ENCODE data around the gene BHMT2.

DNA sequence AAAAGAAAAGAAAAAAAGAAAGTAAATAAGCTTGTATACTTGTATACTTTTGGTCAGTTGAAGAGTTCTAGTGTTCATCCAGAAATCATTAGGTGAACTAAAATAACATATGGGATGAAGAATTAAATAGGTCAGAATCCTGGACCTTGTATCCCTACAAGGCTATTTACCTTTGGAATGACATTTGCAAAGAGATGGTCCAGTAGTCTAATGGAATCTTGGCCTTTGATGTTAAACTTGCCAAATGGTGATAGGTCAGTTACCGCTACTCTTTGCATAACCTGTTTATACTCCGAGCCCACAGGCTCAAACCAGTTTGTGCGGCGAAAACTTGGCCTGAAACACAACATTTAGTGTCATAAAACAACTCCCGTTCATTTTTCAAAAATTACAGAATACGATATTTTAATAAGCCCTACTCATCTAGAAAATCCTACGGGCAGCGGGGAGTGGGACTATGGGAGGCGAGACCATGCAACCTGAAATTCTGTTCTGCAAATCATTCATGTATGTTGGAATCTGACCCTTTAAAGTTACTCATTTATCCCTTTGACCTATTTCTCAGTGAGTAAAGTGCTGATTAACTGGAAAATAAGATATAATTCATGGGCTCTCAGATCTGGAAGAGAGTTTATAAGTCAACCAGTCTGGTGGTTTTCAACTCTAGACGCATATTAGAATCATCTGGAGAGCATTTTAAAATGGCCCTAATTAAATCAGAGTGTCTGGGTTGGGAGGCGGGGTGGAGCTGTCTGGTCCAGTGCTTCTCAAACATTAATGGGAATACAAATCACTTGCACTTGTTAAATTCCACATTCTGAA is 38.7 kb upstream of the BHMT2 start:
- TF ChIP-seq POLR2A (IDR thresholded peaks at IDR 0.05): no peak
- TF ChIP-seq, protein P1, sequence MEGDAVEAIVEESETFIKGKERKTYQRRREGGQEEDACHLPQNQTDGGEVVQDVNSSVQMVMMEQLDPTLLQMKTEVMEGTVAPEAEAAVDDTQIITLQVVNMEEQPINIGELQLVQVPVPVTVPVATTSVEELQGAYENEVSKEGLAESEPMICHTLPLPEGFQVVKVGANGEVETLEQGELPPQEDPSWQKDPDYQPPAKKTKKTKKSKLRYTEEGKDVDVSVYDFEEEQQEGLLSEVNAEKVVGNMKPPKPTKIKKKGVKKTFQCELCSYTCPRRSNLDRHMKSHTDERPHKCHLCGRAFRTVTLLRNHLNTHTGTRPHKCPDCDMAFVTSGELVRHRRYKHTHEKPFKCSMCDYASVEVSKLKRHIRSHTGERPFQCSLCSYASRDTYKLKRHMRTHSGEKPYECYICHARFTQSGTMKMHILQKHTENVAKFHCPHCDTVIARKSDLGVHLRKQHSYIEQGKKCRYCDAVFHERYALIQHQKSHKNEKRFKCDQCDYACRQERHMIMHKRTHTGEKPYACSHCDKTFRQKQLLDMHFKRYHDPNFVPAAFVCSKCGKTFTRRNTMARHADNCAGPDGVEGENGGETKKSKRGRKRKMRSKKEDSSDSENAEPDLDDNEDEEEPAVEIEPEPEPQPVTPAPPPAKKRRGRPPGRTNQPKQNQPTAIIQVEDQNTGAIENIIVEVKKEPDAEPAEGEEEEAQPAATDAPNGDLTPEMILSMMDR (IDR thresholded peaks at IDR 0.05): no peak
- TF ChIP-seq POLR2AphosphoS5 (IDR thresholded peaks at IDR 0.05; ENCODE audit: insufficient read depth in 1 of 2, low read depth in 1 of 2): no peak

Measured in vagina (tissue), 2 donors.